WERI-Rb-1 (cell line): ENCODE results near the gene GBA2.

ENCODE experiments used
- DNase-seq: peaks from one replicate; pipeline ENCODE4 v3.0.0-alpha.2; 2020
- H3K27ac ChIP-seq: fragments of 250-450 bp; sonication (Bioruptor Pico); 2 replicates; pipeline ENCODE4 v1.5.1; 2020; ENCODE audit warnings: mild to moderate bottlenecking, moderate library complexity
- H3K27me3 ChIP-seq: fragments of 250-450 bp; sonication (Bioruptor Pico); 2 replicates; pipeline ENCODE4 v1.5.1; 2021; ENCODE audit warnings: mild to moderate bottlenecking, low read depth, moderate library complexity; ENCODE audit not compliant: insufficient read depth, severe bottlenecking
- H3K36me3 ChIP-seq: fragments of 250-450 bp; sonication (Bioruptor Pico); 2 replicates; pipeline ENCODE4 v1.5.1; 2020; ENCODE audit warnings: mild to moderate bottlenecking, moderate library complexity
- H3K4me3 ChIP-seq: 2 replicates; pipeline ENCODE4 v1.5.1; 2011; ENCODE audit warnings: low read depth, mild to moderate bottlenecking, control low read depth, low read length
- H3K9me3 ChIP-seq: fragments of 250-450 bp; sonication (Bioruptor Pico); 2 replicates; pipeline ENCODE4 v1.5.1; 2021; ENCODE audit warnings: mild to moderate bottlenecking, moderate library complexity; ENCODE audit not compliant: severe bottlenecking
- TF ChIP-seq, protein P1 (sequence below): IDR thresholded peaks from 2 replicates; pipeline ENCODE4 v1.5.1; 2011; ENCODE audit warnings: low read depth, mild to moderate bottlenecking, control low read depth, inconsistent platforms, low read length

The GBA2 gene

DNA sequence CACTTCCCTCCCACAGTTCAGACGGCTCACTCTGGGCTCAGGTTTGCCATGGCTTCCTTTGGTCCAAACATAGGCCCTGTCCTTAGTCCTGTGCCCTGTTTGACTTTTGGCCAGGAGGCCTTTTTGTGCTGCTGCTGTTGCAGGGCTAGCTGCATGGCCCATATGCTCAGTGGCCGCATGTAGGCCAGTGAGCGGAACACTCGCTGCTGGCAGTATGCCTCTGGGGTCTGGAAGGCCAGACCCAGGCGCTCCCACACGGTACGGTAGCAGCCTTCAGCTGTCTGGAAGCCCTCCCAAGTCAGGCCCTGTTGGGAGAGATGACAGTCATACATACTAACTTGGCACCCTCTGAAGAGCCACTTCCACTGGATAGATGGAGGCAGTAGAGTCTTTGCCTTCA is 11.9 kb downstream of the GBA2 start:
- no peaks in the 10 kb centered on the region for H3K27me3 ChIP-seq
- peaks cover 76% of the 10 kb centered on the region for H3K36me3 ChIP-seq
- H3K9me3 ChIP-seq: no peaks in the 10 kb centered on the region
- DNase-seq: no peak
- H3K4me3 ChIP-seq: no peak overlapping the region
- H3K27ac ChIP-seq: peak overlapping the region; percentile 81
- TF ChIP-seq, protein P1, sequence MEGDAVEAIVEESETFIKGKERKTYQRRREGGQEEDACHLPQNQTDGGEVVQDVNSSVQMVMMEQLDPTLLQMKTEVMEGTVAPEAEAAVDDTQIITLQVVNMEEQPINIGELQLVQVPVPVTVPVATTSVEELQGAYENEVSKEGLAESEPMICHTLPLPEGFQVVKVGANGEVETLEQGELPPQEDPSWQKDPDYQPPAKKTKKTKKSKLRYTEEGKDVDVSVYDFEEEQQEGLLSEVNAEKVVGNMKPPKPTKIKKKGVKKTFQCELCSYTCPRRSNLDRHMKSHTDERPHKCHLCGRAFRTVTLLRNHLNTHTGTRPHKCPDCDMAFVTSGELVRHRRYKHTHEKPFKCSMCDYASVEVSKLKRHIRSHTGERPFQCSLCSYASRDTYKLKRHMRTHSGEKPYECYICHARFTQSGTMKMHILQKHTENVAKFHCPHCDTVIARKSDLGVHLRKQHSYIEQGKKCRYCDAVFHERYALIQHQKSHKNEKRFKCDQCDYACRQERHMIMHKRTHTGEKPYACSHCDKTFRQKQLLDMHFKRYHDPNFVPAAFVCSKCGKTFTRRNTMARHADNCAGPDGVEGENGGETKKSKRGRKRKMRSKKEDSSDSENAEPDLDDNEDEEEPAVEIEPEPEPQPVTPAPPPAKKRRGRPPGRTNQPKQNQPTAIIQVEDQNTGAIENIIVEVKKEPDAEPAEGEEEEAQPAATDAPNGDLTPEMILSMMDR: no peak

DNA sequence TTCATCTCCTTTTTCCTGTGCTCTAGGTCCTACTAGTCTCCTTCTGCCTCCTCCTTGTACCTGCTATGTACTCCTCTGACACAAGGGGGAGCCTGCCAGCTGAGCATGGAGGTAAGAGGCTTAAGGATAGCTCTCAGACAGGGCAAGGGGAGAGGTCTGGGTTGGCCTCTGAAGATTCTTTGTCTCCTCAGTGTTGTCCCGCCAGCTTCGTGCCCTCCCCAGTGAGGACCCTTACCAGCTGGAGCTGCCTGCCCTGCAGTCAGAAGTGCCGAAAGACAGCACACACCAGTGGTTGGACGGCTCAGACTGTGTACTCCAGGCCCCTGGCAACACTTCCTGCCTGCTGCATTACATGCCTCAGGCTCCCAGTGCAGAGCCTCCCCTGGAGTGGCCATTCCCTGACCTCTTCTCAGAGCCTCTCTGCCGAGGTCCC is 12.8 kb downstream of the GBA2 start:
- Histone ChIP-seq H3K4me3 (no peak overlapping the region), H3K27me3 (no peaks in the 10 kb centered on the region), H3K27ac (peak overlapping the region; percentile 81), H3K36me3 (peaks cover 67% of the 10 kb centered on the region), H3K9me3 (no peaks in the 10 kb centered on the region)
- TF ChIP-seq, protein P1: peak; percentile 85
- peak; percentile 88 for DNase-seq

- H3K27me3 ChIP-seq: no peaks in the 10 kb centered on the region
- H3K4me3 ChIP-seq: no peak overlapping the region
- TF ChIP-seq, protein P1: no peak
- H3K36me3 ChIP-seq: peaks cover 50% of the 10 kb centered on the region
- no peaks in the 10 kb centered on the region for H3K9me3 ChIP-seq
- no peak overlapping the region for H3K27ac ChIP-seq
- DNase-seq: no peak
Measured at GRCh38 chr9:35734096-35734495, 14.9 kb downstream of the GBA2 start.

DNA sequence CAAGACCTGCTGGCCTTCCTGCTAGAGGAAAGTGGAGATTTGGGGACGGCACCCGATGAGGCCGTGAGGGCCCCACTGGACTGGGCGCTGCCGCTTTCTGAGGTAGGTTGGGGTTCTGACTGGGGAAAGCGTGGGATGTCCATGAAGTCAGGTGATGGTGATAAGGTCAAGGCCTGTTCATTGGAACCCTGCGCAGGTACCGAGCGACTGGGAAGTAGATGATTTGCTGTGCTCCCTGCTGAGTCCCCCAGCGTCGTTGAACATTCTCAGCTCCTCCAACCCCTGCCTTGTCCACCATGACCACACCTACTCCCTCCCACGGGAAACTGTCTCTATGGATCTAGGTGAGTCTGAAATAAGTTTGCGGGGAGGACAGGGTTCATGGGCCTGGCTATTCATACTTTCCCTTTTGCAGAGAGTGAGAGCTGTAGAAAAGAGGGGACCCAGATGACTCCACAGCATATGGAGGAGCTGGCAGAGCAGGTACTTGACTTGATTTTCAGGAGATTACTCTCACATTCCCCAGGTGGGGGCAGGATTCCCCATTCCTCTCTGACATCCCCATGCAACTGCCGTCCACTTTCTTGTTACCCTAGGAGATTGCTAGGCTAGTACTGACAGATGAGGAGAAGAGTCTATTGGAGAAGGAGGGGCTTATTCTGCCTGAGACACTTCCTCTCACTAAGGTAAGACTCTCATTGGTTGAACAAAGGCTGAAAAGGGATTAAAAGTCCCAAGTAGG is 16.1 kb downstream of the GBA2 start:
- H3K27ac ChIP-seq: peak overlapping the region; percentile 83
- TF ChIP-seq, protein P1: peak; percentile 36; the same call in 1 of the 2 replicates
- peaks cover 41% of the 10 kb centered on the region for H3K36me3 ChIP-seq
- no peaks in the 10 kb centered on the region for H3K27me3 ChIP-seq
- peak overlapping the region; percentile 57 for H3K4me3 ChIP-seq
- DNase-seq: peak; percentile 75
- H3K9me3 ChIP-seq: no peaks in the 10 kb centered on the region

- peak; percentile 98 for DNase-seq
- TF ChIP-seq, protein P1: peak; percentile 30; the same call in 1 of the 2 replicates
- Histone ChIP-seq H3K27ac (peak within 1 kb of the TSS; percentile 83), H3K9me3 (no peaks in the 10 kb centered on the region), H3K4me3 (peak within 1 kb of the TSS; percentile 57), H3K27me3 (no peaks in the 10 kb centered on the region), H3K36me3 (peaks cover 37% of the 10 kb centered on the region)
Measured at GRCh38 chr9:35732185-35732799, 16.7 kb downstream of the GBA2 start, which contains the start of the genes CREB3 and TLN1. TSS of gene CREB3 (plus strand) at chr9:35732666. CDS start at chr9:35732773, 107 bp downstream. TSS of gene TLN1 (minus strand) at chr9:35732195. CDS start at chr9:35725694, 6,501 bp downstream.
